GM12873 (cell line): ENCODE measurements around the gene TRPM1.

ENCODE experiments used
- CTCF ChIP-seq: IDR thresholded peaks from 2 replicates; pipeline ENCODE4 v1.5.1; 2012; ENCODE audit warnings: low read depth, mild to moderate bottlenecking, moderate library complexity, low read length, control low read depth; ENCODE audit not compliant: insufficient read depth; ENCODE audit errors: missing control alignments

TRPM1 gene

GRCh38 chr15:31116423-31117030, 15.0 kb upstream of the TRPM1 start:
- no peak for TF ChIP-seq CTCF

DNA sequence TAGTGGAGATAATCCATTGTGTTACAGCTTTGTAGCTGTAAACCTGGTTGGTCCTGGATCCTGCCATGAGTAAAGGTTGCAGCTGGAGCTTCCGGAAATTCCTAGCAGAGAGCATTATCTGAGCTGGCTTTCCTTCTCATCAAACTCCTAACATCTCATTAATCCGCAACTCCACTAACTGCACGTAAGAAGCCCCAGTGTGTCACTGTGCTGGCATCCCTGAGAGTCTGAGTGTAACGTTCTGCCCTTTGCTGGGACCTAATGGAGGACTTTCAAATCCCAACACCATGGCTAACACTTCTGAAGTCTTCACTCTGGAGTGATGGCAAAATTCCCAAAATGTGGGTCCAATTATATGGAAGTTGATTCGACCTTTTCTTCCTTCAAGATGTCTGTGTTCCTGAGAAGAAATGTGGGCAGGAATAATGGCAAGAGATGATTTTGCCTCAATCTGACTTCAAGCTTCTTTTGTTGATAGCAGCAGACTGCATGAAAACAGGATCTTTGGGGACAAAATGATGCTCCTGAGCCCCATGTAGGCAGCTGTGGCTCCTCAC, 9.6 kb upstream of the TRPM1 start:
- TF ChIP-seq CTCF, result no peak

- no peak for TF ChIP-seq CTCF
Measured at GRCh38 chr15:31108836-31109235, 7.3 kb upstream of the TRPM1 start.

DNA sequence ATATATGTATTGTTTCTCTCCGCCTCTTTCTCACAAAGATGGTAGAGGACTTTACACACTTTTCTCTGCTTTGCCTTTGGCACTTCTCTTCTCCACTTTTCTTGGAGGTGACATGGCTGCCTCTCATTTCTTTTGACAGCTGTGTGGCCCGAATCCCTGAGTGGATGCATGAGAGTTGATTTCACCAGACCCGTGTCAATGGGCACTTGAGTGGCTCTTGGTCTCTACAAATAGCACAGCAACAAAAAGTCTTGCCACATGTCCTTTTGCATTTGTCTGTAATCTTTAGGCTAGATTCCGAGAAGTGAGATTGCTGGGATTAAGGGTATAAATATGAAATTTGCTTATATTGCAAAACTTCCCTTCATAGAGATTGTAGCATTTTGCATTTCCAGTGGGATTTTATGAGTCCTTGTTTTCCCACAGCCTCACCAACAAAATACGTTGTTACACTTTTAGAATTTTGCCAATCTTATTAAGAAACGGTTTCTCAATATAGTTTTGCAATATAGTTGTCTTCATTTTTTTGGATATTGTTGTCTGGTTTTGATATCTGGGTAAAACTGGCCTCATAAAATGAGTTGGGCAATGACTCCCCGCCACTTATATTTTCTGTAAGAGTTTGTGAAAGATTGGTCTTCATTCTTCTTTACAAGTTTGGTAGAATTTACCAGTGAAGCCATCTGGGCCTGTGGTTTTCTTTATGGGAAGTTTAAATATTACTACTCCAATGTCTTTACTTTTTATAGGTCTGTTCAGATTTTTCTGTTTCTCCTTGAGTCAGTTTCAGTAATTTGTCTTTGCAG, 5.2 kb upstream of the TRPM1 start:
- TF ChIP-seq CTCF, result no peak

DNA sequence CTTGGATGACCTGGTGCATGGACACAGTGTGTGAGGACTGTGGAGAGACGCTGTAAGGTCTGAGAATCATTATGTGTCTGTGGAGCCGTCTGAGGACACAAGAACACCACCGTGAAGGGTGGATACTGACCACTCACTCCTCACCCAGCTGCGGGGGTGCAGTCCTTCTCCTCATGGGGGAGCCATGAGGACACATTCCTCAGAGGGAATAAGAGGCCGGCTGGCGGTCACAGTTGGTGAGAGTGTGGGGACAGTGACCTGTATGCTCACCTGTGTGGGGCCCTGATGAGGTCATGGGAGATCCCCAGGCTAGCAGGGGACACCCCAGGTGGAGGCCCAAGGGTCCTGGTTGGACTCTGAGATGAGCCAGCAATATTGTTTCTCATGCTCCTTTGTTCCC, 2.5 kb upstream of the TRPM1 start:
- TF ChIP-seq CTCF, result no peak

- TF ChIP-seq CTCF, result no peak
Measured at GRCh38 chr15:31102374-31103342, 1.1 kb upstream of the TRPM1 start.

DNA sequence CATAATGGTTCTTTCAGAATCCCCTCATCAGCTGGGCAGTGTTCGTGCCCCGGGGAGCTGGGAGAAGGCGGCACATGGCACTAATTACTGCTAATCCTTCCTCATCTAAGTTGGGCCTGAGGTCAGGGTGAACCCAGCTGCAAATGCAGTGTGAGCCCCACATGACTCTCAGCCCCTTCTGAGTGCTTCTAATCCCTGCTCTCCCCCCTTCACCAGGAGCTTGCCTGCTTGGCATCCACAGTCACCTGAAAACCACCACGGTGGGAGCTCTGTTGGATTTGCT, 455 bp upstream of the TRPM1 start:
- TF ChIP-seq CTCF, result no peak
